Measurements from ENCODE around the gene CHD2. TPM values are rescaled to one million over a fixed set of nuclear protein-coding genes. Genes with fewer than 3 reads are reported as not detected.

Gene CHD2
- total and polyA plus RNA-seq, 2 donors (not counting 3 experiments of a cell fraction or from before 2014, with no cell fraction given) = 53.8 to 97.9 TPM

DNA sequence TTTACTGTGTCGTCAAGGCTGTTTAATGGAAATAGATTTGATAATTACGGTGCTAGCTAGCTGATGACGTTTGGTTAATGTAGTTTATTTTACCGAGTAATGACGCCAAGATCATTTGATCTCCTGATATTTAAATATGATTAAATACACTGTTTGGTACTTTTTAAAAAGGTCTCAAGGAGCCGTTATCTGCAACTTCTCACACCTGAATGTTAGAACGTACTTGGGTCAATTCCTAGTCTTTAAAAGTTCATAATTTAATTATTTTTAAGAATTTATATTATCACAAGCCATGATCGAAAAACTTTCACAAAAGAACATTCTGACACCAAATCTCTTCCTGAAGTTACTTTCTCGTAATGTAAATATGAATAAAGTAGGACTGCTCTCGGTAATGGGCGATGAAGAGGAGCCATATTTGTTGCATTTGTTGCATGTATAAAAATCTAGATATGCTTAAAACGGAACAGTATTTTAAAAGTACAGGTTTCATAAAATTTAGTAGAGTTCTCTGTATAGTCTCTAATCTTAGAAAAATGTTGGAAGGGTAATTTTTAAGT lies 16.2 kb upstream of the CHD2 start:
- Histone ChIP-seq H4K20me1 (replicated peaks; ENCODE audit: control insufficient read depth, extremely low read depth, insufficient read depth, low read length) (no peaks in the 10 kb centered on the region), H3K4me3 (replicated peaks in 1 of 3; ENCODE audit: insufficient read depth in 1 of 3, low read depth in 1 of 3, low read length in 3 of 3) (peak overlapping the region; percentile 67 to 94 (median 92)), H3K9ac (replicated peaks; ENCODE audit: extremely low read depth, insufficient read depth, low read length) (peak overlapping the region; percentile 98), H3K79me2 (ENCODE audit: control insufficient read depth, insufficient read depth, low read length) (peaks cover 64% of the 10 kb centered on the region), H3K4me1 (ENCODE audit: control insufficient read depth, extremely low read depth, insufficient read depth, low read length) (peaks cover 28% of the 10 kb centered on the region), H3K9me3 (replicated peaks; ENCODE audit: control insufficient read depth, insufficient read depth, low read length) (no peaks in the 10 kb centered on the region), H2AFZ (ENCODE audit: low read depth, low read length) (no peak overlapping the region), H3K27ac (ENCODE audit: insufficient read depth, low read depth, low read length) (peak overlapping the region; percentile 74), H3K36me3 (ENCODE audit: control insufficient read depth in 2 of 2, extremely low read depth in 1 of 2, insufficient read depth in 2 of 2, low read length in 2 of 2) (peaks cover 0 to 15% of the 10 kb centered on the region in 2 experiments), H3K27me3 (ENCODE audit: control insufficient read depth in 2 of 2, insufficient read depth in 2 of 2, low read length in 2 of 2) (peaks cover 0 to 2% of the 10 kb centered on the region in 2 experiments), H3K9me1 (replicated peaks; ENCODE audit: control insufficient read depth, extremely low read depth, insufficient read depth, low read length) (no peaks in the 10 kb centered on the region), H3K4me2 (ENCODE audit: insufficient read depth, low read length) (peak overlapping the region; percentile 100)
- FAIRE-seq = no peak
- CTCF ChIA-PET = interaction anchor here (1.4 to 4.6 kb wide), 4 partner anchors 16 to 75 kb away, joined by 3 to 39 read pairs (median 10); partner anchors contain the start of gene CHD2
- no peak for TF ChIP-seq POLR2A (IDR thresholded peaks at IDR 0.05; ENCODE audit: low read depth, low read length)
- TF ChIP-seq, protein P1, sequence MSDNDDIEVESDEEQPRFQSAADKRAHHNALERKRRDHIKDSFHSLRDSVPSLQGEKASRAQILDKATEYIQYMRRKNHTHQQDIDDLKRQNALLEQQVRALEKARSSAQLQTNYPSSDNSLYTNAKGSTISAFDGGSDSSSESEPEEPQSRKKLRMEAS (IDR thresholded peaks at IDR 0.05; ENCODE audit: insufficient read depth, insufficient read length) = no peak
- TF ChIP-seq POLR2AphosphoS5 (IDR thresholded peaks at IDR 0.05; ENCODE audit: insufficient read depth, low read depth, low read length) = no peak
- TF ChIP-seq GATA2 (IDR thresholded peaks at IDR 0.05; ENCODE audit: insufficient read depth, insufficient read length, low read depth, low read length) = no peak
- TF ChIP-seq EZH2 (IDR thresholded peaks at IDR 0.05; ENCODE audit: borderline replicate concordance, low read depth, low read length, severe bottlenecking) = no peak
- no peak for TF ChIP-seq JUN (IDR thresholded peaks at IDR 0.05; ENCODE audit: borderline replicate concordance, insufficient read depth, insufficient read length, low read depth)
- TF ChIP-seq, protein P2, sequence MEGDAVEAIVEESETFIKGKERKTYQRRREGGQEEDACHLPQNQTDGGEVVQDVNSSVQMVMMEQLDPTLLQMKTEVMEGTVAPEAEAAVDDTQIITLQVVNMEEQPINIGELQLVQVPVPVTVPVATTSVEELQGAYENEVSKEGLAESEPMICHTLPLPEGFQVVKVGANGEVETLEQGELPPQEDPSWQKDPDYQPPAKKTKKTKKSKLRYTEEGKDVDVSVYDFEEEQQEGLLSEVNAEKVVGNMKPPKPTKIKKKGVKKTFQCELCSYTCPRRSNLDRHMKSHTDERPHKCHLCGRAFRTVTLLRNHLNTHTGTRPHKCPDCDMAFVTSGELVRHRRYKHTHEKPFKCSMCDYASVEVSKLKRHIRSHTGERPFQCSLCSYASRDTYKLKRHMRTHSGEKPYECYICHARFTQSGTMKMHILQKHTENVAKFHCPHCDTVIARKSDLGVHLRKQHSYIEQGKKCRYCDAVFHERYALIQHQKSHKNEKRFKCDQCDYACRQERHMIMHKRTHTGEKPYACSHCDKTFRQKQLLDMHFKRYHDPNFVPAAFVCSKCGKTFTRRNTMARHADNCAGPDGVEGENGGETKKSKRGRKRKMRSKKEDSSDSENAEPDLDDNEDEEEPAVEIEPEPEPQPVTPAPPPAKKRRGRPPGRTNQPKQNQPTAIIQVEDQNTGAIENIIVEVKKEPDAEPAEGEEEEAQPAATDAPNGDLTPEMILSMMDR (IDR thresholded peaks at IDR 0.05; ENCODE audit: extremely low read depth in 1 of 2, insufficient read depth in 1 of 2, low read depth in 1 of 2, low read length in 2 of 2) = no peak
- TF ChIP-seq FOS (IDR thresholded peaks at IDR 0.05; ENCODE audit: borderline replicate concordance, insufficient read depth, low read length) = no peak
- TF ChIP-seq MYC (IDR thresholded peaks at IDR 0.05; ENCODE audit: low read depth, low read length) = no peak
- dilution Hi-C loops (cut with MboI; ENCODE audit: extremely low pct_ligation_motif_present, low sequenced_read_pairs) = no loop called here
- TSS peak; percentile 42 for BruUV-seq (replicated peaks)
- DNase-seq (ENCODE audit: low read depth, low spot score) = peak; percentile 26
- intact Hi-C loops (cut with micrococcal nuclease) = loop anchor here (5.0 kb wide), 1 partner anchor 1723 kb away; no protein-coding TSS in a partner anchor
- POLR2A ChIA-PET = interaction anchor here (1.8 to 2.9 kb wide), 2 partner anchors 16 to 24 kb away, joined by 17 to 33 read pairs; partner anchors contain the start of gene CHD2
